SK-N-SH (cell line): ENCODE results near the gene SLC37A1. TPM values are rescaled to one million over a fixed set of nuclear protein-coding genes. Genes with fewer than 3 reads are reported as not detected.

Experiments used
- CTCF ChIA-PET: fragments of 300-600, 350-600 bp; formaldehyde crosslinking; extraction: SDS; loops from one replicate; lab custom pipeline; 2021; lab: Yijun Ruan, JAX
- POLR2A ChIA-PET: fragments of 350-600 bp; sonication (Branson Sonifier 250); formaldehyde crosslinking; extraction: SDS; loops from one replicate; lab custom pipeline; 2020; ENCODE audit warnings: antibody characterized with exemption, inconsistent platforms; lab: Yijun Ruan, JAX
- DNase-seq: peaks from one replicate; pipeline ENCODE4 v3.0.0; 2012
- H2AFZ ChIP-seq: fragments of 200-600 bp; sonication (generic); 2 replicates; pipeline ENCODE4 v1.8.1; 2016; ENCODE audit warnings: antibody characterized with exemption, mild to moderate bottlenecking, low read depth
- H3F3A ChIP-seq: fragments of 200-600 bp; sonication (generic); replicated peaks from 2 replicates; pipeline ENCODE3; 2016; ENCODE audit warnings: antibody characterized with exemption, mild to moderate bottlenecking; ENCODE audit not compliant: insufficient read depth
- H3K27ac ChIP-seq, 2 experiments: fragments of 200-500 bp in 1 of 2; fragments of 200-600 bp in 1 of 2; sonication (Bioruptor generic) in 1 of 2; sonication (generic), shearing (Covaris generic) in 1 of 2; 2 replicates each; pipeline versions ENCODE4 v1.5.1 to v1.6.1; 2014 to 2016; ENCODE audit warnings: low read depth in 2 of 2, inconsistent platforms in 1 of 2, low read length in 1 of 2, mild to moderate bottlenecking in 1 of 2, mixed read lengths in 1 of 2
- H3K27me3 ChIP-seq: fragments of 200-600 bp; sonication (generic), shearing (Covaris generic); 2 replicates; pipeline ENCODE4 v1.6.1; 2016; ENCODE audit warnings: mixed run types; ENCODE audit not compliant: insufficient read depth
- H3K36me3 ChIP-seq, 2 experiments: fragments of 200-500 bp in 1 of 2; fragments of 200-600 bp in 1 of 2; sonication (Bioruptor generic) in 1 of 2; sonication (generic) in 1 of 2; replicated peaks in 1 of 2; 2 replicates each; pipeline versions ENCODE3 to v1.5.1; 2014 to 2016; ENCODE audit warnings: low read length in 1 of 2, mild to moderate bottlenecking in 1 of 2; ENCODE audit not compliant: insufficient read depth in 2 of 2, control insufficient read depth in 1 of 2
- H3K4me1 ChIP-seq, 2 experiments: fragments of 200-500 bp in 1 of 2; fragments of 200-600 bp in 1 of 2; sonication (Bioruptor generic) in 1 of 2; sonication (generic), shearing (Covaris generic) in 1 of 2; 2 replicates each; pipeline versions ENCODE4 v1.5.1 to v1.6.1; 2014 to 2016; ENCODE audit warnings: low read depth in 1 of 2, low read length in 1 of 2, mixed run types in 1 of 2; ENCODE audit not compliant: insufficient read depth in 2 of 2, control insufficient read depth in 1 of 2
- H3K4me2 ChIP-seq: fragments of 200-600 bp; sonication (generic), shearing (Covaris generic); 2 replicates; pipeline ENCODE4 v1.6.1; 2017; ENCODE audit warnings: mixed run types
- H3K4me3 ChIP-seq, 2 experiments: fragments of 200-500 bp in 1 of 2; fragments of 200-600 bp in 1 of 2; sonication (Bioruptor generic) in 1 of 2; sonication (generic), shearing (Covaris generic) in 1 of 2; 2 replicates each; pipeline versions ENCODE4 v1.5.1 to v1.8.1; 2014 to 2016; ENCODE audit warnings: low read depth in 2 of 2, inconsistent platforms in 1 of 2, low read length in 1 of 2, mild to moderate bottlenecking in 1 of 2, mixed read lengths in 1 of 2, moderate library complexity in 1 of 2
- H3K79me2 ChIP-seq: fragments of 200-600 bp; sonication (generic); 2 replicates; pipeline ENCODE4 v1.8.1; 2017; ENCODE audit warnings: mild to moderate bottlenecking; ENCODE audit not compliant: insufficient read depth
- H3K9ac ChIP-seq: fragments of 200-600 bp; sonication (generic); 2 replicates; pipeline ENCODE4 v1.6.1; 2017; ENCODE audit warnings: mixed run types
- H3K9me2 ChIP-seq: fragments of 200-600 bp; sonication (generic); 2 replicates; pipeline ENCODE4 v1.6.1; 2017; ENCODE audit warnings: mixed run types
- H3K9me3 ChIP-seq: fragments of 200-600 bp; sonication (generic); 2 replicates; pipeline ENCODE4 v1.6.1; 2017; ENCODE audit warnings: mixed run types, mild to moderate bottlenecking, moderate library complexity
- H4K20me1 ChIP-seq: fragments of 200-600 bp; sonication (generic); 2 replicates; pipeline ENCODE4 v1.6.1; 2017; ENCODE audit warnings: mild to moderate bottlenecking, mixed run types; ENCODE audit not compliant: insufficient read depth
- CHD2 ChIP-seq: fragments of 150-350 bp; IDR thresholded peaks from 2 replicates; pipeline ENCODE4 v1.6.1; 2018; ENCODE audit warnings: low read length; ENCODE audit not compliant: partially characterized antibody
- CTCF ChIP-seq: fragments of 200-600 bp; sonication (generic); IDR thresholded peaks from 2 replicates; pipeline ENCODE4 v1.6.1; 2017; ENCODE audit warnings: antibody characterized with exemption, mild to moderate bottlenecking, moderate library complexity
- EZH2phosphoT487 ChIP-seq: fragments of 200-600 bp; sonication (generic); IDR thresholded peaks from 2 replicates; pipeline ENCODE4 v1.6.1; 2017; ENCODE audit warnings: low read depth, mixed run types, mild to moderate bottlenecking, antibody characterized with exemption, moderate library complexity, borderline replicate concordance
- GABPA ChIP-seq: IDR thresholded peaks from 2 replicates; pipeline ENCODE4 v1.4.0; 2012; ENCODE audit warnings: low read depth, mild to moderate bottlenecking
- GATA2 ChIP-seq: sonication (generic); formaldehyde crosslinking; IDR thresholded peaks from 2 replicates; pipeline ENCODE4 v1.5.0; 2020; ENCODE audit warnings: mild to moderate bottlenecking, missing genetic modification reagents
- IRF3 ChIP-seq: fragments of 150-350 bp; IDR thresholded peaks from 2 replicates; pipeline ENCODE4 v1.6.1; 2016; ENCODE audit warnings: mild to moderate bottlenecking, low read depth, low read length
- JUND ChIP-seq: IDR thresholded peaks from 2 replicates; pipeline ENCODE4 v1.4.0; 2012
- MAX ChIP-seq: IDR thresholded peaks from 2 replicates; pipeline ENCODE4 v1.4.0; 2012; ENCODE audit warnings: low read depth
- MEF2A ChIP-seq: IDR thresholded peaks from 2 replicates; pipeline ENCODE4 v1.4.0; 2012; ENCODE audit warnings: low read depth, borderline replicate concordance
- NFIC ChIP-seq: IDR thresholded peaks from 2 replicates; pipeline ENCODE4 v1.4.0; 2012; ENCODE audit warnings: borderline replicate concordance
- NRF1 ChIP-seq: IDR thresholded peaks from 2 replicates; pipeline ENCODE4 v1.6.1; 2012; ENCODE audit warnings: low read depth, mild to moderate bottlenecking, low read length
- PBX3 ChIP-seq: IDR thresholded peaks from 2 replicates; pipeline ENCODE4; 2012
- POLR2AphosphoS5 ChIP-seq: IDR thresholded peaks from 2 replicates; pipeline ENCODE4 v1.6.1; 2012; ENCODE audit warnings: low read depth, low read length
- RCOR1 ChIP-seq: fragments of 150-350 bp; IDR thresholded peaks from 2 replicates; pipeline ENCODE4 v1.6.1; 2017; ENCODE audit warnings: antibody characterized with exemption, low read length
- RFX5 ChIP-seq: IDR thresholded peaks from 2 replicates; pipeline ENCODE4 v1.6.1; 2012; ENCODE audit warnings: mild to moderate bottlenecking, improper control_type of control experiment, low read length
- RXRA ChIP-seq: IDR thresholded peaks from 2 replicates; pipeline ENCODE4 v1.4.0; 2012; ENCODE audit warnings: low read depth, mild to moderate bottlenecking, borderline replicate concordance
- SMC3 ChIP-seq: IDR thresholded peaks from 2 replicates; pipeline ENCODE4 v1.6.1; 2012; ENCODE audit warnings: low read depth, low read length, improper control_type of control experiment
- TAF1 ChIP-seq: IDR thresholded peaks from 2 replicates; pipeline ENCODE4 v1.6.1; 2012; ENCODE audit warnings: low read depth, mild to moderate bottlenecking, low read length, moderate library complexity, borderline replicate concordance
- TEAD4 ChIP-seq: IDR thresholded peaks from 2 replicates; pipeline ENCODE4 v1.4.0; 2012; ENCODE audit warnings: mild to moderate bottlenecking, borderline replicate concordance; ENCODE audit not compliant: insufficient read depth
- YY1 ChIP-seq: IDR thresholded peaks from 2 replicates; pipeline ENCODE4 v1.4.0; 2012; ENCODE audit warnings: low read depth, mild to moderate bottlenecking
- WGBS: methylation state at CpG from one replicate; pipeline ENCODE4 v1.1.6; 2017; ENCODE audit warnings: low lambda C conversion rate; 5-methylcytosine and 5-hydroxymethylcytosine counted together
- polyA plus RNA-seq, 3 experiments: library from polyadenylated mRNA; depleted of rRNA; stranded (reverse); fragments of >200 nt; gene quantifications; 2 replicates each; pipeline ENCODE4 v1.2.3, GENCODE V29; 2012

SLC37A1 gene
- polyA plus RNA-seq, 1 of the 3 experiments (the other 2 are of a cell fraction): 2.8 TPM

GRCh38 chr21:42545745-42546144 lies 32.1 kb downstream of the SLC37A1 start:
- Histone ChIP-seq H3K4me3 (no peak overlapping the region), H3K9ac (no peak overlapping the region), H3K36me3 (no peaks in the 10 kb centered on the region), H4K20me1 (no peaks in the 10 kb centered on the region), H3K9me2 (no peaks in the 10 kb centered on the region), H3K79me2 (no peaks in the 10 kb centered on the region), H3K27ac (no peak overlapping the region), H3K4me1 (peaks cover 0 to 13% of the 10 kb centered on the region in 2 experiments; a peak in 1 of 4 replicates), H3F3A (no peaks in the 10 kb centered on the region), H3K4me2 (no peak overlapping the region), H3K27me3 (no peaks in the 10 kb centered on the region), H2AFZ (no peak overlapping the region), H3K9me3 (no peaks in the 10 kb centered on the region)
- POLR2A ChIA-PET: no interaction called here
- DNase-seq: no peak
- CTCF ChIA-PET: interaction anchor here (1.5 kb wide), 1 partner anchor 13 kb away, joined by 4 read pairs; no protein-coding TSS in a partner anchor
- WGBS: 79% methylated on average over 7 of the region's 8 CpGs
- TF ChIP-seq YY1 (no peak), MEF2A (no peak), CTCF (no peak), RFX5 (no peak), GABPA (no peak), RXRA (no peak), IRF3 (no peak), MAX (no peak), JUND (no peak)

DNA sequence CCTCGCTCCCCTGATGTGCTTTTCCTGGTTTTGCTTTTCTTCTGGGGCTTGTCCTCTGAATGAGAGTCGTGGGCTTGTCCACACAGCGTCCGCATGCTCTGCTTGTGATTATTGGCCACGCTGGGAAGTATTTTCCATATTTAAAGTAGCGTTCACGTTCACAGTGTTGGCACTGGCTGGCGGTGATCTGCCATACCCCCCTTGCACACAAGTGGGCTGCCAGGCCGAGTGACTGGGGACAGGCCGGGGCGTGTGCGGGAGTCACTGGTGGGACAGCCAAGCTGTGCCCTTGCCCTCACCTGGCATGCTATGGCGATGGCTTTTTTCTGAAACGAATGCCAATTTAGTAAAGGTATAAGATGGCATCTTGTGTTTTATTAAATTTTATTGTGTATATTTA lies 32.8 kb downstream of the SLC37A1 start:
- no peak overlapping the region for H3K27ac ChIP-seq
- H3K9me2 ChIP-seq: no peaks in the 10 kb centered on the region
- H3K9me3 ChIP-seq: no peaks in the 10 kb centered on the region
- H3K4me3 ChIP-seq: no peak overlapping the region
- H4K20me1 ChIP-seq: no peaks in the 10 kb centered on the region
- TF ChIP-seq PBX3: no peak
- no peak for TF ChIP-seq TAF1
- TF ChIP-seq MEF2A: no peak
- no peak for TF ChIP-seq YY1
- TF ChIP-seq RXRA: no peak
- TF ChIP-seq EZH2phosphoT487: no peak
- no peak for TF ChIP-seq GATA2 (CRISPR knock-in tag)
- TF ChIP-seq NFIC: no peak
- TF ChIP-seq RCOR1: no peak
- no peak for TF ChIP-seq NRF1
- TF ChIP-seq TEAD4: no peak
- TF ChIP-seq SMC3: no peak
- no peak for TF ChIP-seq POLR2AphosphoS5
- no peak for TF ChIP-seq CHD2
- TF ChIP-seq, all 33 proteins: peak for 0
- DNase-seq: no peak
- Histone ChIP-seq H3K79me2 (no peaks in the 10 kb centered on the region), H3K36me3 (no peaks in the 10 kb centered on the region), H3K27me3 (no peaks in the 10 kb centered on the region), H3K4me2 (no peak overlapping the region), H3K9ac (no peak overlapping the region), H3K4me1 (peaks cover 0 to 13% of the 10 kb centered on the region in 2 experiments; a peak in 1 of 4 replicates), H2AFZ (no peak overlapping the region), H3F3A (no peaks in the 10 kb centered on the region)
- WGBS: 83% methylated on average over 14 of the region's 14 CpGs
- ChIA-PET CTCF (interaction anchor here (0.6 kb wide), 1 partner anchor 401 kb away, joined by 3 read pairs; no protein-coding TSS in a partner anchor), POLR2A (no interaction called here)
